Measurements from ENCODE around the gene DMKN.

GRCh38 chr19:35460608-35461007 lies 52.8 kb downstream of the DMKN start:
- TF ChIP-seq POLR2A (IDR thresholded peaks at IDR 0.05; ENCODE audit: low read depth, low read length), result no peak
- no peak for TF ChIP-seq MAFK (IDR thresholded peaks at IDR 0.05; ENCODE audit: low read depth, low read length)
- TF ChIP-seq, protein P1, sequence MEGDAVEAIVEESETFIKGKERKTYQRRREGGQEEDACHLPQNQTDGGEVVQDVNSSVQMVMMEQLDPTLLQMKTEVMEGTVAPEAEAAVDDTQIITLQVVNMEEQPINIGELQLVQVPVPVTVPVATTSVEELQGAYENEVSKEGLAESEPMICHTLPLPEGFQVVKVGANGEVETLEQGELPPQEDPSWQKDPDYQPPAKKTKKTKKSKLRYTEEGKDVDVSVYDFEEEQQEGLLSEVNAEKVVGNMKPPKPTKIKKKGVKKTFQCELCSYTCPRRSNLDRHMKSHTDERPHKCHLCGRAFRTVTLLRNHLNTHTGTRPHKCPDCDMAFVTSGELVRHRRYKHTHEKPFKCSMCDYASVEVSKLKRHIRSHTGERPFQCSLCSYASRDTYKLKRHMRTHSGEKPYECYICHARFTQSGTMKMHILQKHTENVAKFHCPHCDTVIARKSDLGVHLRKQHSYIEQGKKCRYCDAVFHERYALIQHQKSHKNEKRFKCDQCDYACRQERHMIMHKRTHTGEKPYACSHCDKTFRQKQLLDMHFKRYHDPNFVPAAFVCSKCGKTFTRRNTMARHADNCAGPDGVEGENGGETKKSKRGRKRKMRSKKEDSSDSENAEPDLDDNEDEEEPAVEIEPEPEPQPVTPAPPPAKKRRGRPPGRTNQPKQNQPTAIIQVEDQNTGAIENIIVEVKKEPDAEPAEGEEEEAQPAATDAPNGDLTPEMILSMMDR (conservative IDR thresholded peaks at IDR 0.05; ENCODE audit: low read depth, low read length), result no peak
- TF ChIP-seq, protein P2, sequence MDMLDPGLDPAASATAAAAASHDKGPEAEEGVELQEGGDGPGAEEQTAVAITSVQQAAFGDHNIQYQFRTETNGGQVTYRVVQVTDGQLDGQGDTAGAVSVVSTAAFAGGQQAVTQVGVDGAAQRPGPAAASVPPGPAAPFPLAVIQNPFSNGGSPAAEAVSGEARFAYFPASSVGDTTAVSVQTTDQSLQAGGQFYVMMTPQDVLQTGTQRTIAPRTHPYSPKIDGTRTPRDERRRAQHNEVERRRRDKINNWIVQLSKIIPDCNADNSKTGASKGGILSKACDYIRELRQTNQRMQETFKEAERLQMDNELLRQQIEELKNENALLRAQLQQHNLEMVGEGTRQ (IDR thresholded peaks at IDR 0.05; ENCODE audit: low read depth, low read length), result no peak
- TF ChIP-seq BHLHE40 (IDR thresholded peaks at IDR 0.05; ENCODE audit: low read depth, low read length), result no peak
- no peak for TF ChIP-seq MXI1 (IDR thresholded peaks at IDR 0.05; ENCODE audit: borderline replicate concordance, low read depth, low read length)
- TF ChIP-seq NFE2L2 (IDR thresholded peaks at IDR 0.05; ENCODE audit: low read depth, low read length), result no peak
- no peak for TF ChIP-seq SMC3 (IDR thresholded peaks at IDR 0.05; ENCODE audit: low read depth, low read length)
- no peak for TF ChIP-seq CEBPB (IDR thresholded peaks at IDR 0.05; ENCODE audit: low read depth, low read length)
- no peak for TF ChIP-seq CHD1 (IDR thresholded peaks at IDR 0.05; ENCODE audit: low read depth, low read length)

All from IMR-90 (cell line).